Measurements from ENCODE around the gene STRIT1.

- TF ChIP-seq TEAD4 (IDR thresholded peaks at IDR 0.05) (no peak), CEBPB (IDR thresholded peaks at IDR 0.05) (no peak), TCF12 (IDR thresholded peaks at IDR 0.05; ENCODE audit: low read depth) (no peak), EP300 (IDR thresholded peaks at IDR 0.05; ENCODE audit: borderline replicate concordance) (no peak), CREB1 (IDR thresholded peaks at IDR 0.05; ENCODE audit: low read depth) (no peak), TAF1 (IDR thresholded peaks at IDR 0.05; ENCODE audit: low read depth) (no peak), ZBTB7A (IDR thresholded peaks at IDR 0.05; ENCODE audit: low read depth) (no peak), USF1 (IDR thresholded peaks at IDR 0.05) (no peak), NFIC (IDR thresholded peaks at IDR 0.05) (no peak), YY1 (IDR thresholded peaks at IDR 0.05; ENCODE audit: low read depth) (no peak)
- TF ChIP-seq, protein P1, sequence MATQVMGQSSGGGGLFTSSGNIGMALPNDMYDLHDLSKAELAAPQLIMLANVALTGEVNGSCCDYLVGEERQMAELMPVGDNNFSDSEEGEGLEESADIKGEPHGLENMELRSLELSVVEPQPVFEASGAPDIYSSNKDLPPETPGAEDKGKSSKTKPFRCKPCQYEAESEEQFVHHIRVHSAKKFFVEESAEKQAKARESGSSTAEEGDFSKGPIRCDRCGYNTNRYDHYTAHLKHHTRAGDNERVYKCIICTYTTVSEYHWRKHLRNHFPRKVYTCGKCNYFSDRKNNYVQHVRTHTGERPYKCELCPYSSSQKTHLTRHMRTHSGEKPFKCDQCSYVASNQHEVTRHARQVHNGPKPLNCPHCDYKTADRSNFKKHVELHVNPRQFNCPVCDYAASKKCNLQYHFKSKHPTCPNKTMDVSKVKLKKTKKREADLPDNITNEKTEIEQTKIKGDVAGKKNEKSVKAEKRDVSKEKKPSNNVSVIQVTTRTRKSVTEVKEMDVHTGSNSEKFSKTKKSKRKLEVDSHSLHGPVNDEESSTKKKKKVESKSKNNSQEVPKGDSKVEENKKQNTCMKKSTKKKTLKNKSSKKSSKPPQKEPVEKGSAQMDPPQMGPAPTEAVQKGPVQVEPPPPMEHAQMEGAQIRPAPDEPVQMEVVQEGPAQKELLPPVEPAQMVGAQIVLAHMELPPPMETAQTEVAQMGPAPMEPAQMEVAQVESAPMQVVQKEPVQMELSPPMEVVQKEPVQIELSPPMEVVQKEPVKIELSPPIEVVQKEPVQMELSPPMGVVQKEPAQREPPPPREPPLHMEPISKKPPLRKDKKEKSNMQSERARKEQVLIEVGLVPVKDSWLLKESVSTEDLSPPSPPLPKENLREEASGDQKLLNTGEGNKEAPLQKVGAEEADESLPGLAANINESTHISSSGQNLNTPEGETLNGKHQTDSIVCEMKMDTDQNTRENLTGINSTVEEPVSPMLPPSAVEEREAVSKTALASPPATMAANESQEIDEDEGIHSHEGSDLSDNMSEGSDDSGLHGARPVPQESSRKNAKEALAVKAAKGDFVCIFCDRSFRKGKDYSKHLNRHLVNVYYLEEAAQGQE (IDR thresholded peaks at IDR 0.05; ENCODE audit: low read depth) = no peak
- TF ChIP-seq, protein P2, sequence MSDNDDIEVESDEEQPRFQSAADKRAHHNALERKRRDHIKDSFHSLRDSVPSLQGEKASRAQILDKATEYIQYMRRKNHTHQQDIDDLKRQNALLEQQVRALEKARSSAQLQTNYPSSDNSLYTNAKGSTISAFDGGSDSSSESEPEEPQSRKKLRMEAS (IDR thresholded peaks at IDR 0.05) = no peak
Observed at GRCh38 chr3:155318740-155319139, 25.3 kb upstream of the STRIT1 start.

All from Ishikawa (cell line).